K562 (cell line): ENCODE data around the gene SH2D7. TPM values are rescaled to one million over a fixed set of nuclear protein-coding genes. Genes with fewer than 3 reads are reported as not detected.

Experiments used
- ESRRA ChIP-seq: fragments of 450-650 bp; IDR thresholded peaks from 2 replicates; pipeline ENCODE4 v1.6.1; 2014; ENCODE audit warnings: low read depth, mild to moderate bottlenecking, moderate library complexity, borderline replicate concordance
- KDM2B ChIP-seq: fragments of 250-450 bp; sonication (Bioruptor Pico); IDR thresholded peaks from 2 replicates; pipeline ENCODE4 v1.8.0; 2021; ENCODE audit warnings: mild to moderate bottlenecking, moderate library complexity
- MTA3 ChIP-seq: fragments of 450-650 bp; formaldehyde crosslinking; IDR thresholded peaks from 2 replicates; pipeline ENCODE4 v1.6.1; 2017; ENCODE audit warnings: mild to moderate bottlenecking, borderline replicate concordance
- PHF8 ChIP-seq: fragments of 200-600 bp; sonication (generic); IDR thresholded peaks from 2 replicates; pipeline ENCODE4 v1.6.1; 2012; ENCODE audit warnings: mixed run types, mild to moderate bottlenecking, inconsistent platforms, low read length, moderate library complexity, borderline replicate concordance
- RHOXF2B ChIP-seq: fragments of 250-450 bp; sonication (Bioruptor Pico); conservative IDR thresholded peaks from 2 replicates; pipeline ENCODE4 v1.5.1; 2021
- TRIM24 ChIP-seq, 2 experiments: fragments of 450-650 bp; IDR thresholded peaks; 2 replicates each; pipeline ENCODE4 v1.6.1; 2016
- YY1 ChIP-seq, 3 experiments: IDR thresholded peaks; 2 replicates each; pipeline ENCODE4 v1.6.1; 2011; ENCODE audit warnings: low read length in 2 of 3, mild to moderate bottlenecking in 2 of 3, moderate library complexity in 2 of 3, borderline replicate concordance in 1 of 3, control low read depth in 1 of 3, low read depth in 1 of 3; ENCODE audit not compliant: insufficient read depth in 3 of 3, insufficient replicate concordance in 2 of 3, control insufficient read depth in 1 of 3, insufficient read length in 1 of 3; ENCODE audit errors: extremely low read depth in 1 of 3
- ZBTB7A ChIP-seq: IDR thresholded peaks from 2 replicates; pipeline ENCODE4 v1.6.1; 2011; ENCODE audit warnings: low read depth, mild to moderate bottlenecking, low read length, moderate library complexity, borderline replicate concordance; ENCODE audit not compliant: control insufficient read depth
- ZNF316 ChIP-seq: fragments of 450-650 bp; IDR thresholded peaks from 2 replicates; pipeline ENCODE4 v1.6.1; 2016
- ZNF695 ChIP-seq: fragments of 450-650 bp; formaldehyde crosslinking; IDR thresholded peaks from 2 replicates; pipeline ENCODE4 v1.4.0; 2020; ENCODE audit warnings: mild to moderate bottlenecking, moderate library complexity
- polyA plus RNA-seq, 8 experiments: library from polyadenylated mRNA; depleted of rRNA in 4 of 8; stranded (reverse) in 5 of 8; unstranded in 3 of 8; fragments of >200 nt; fragmentation: Nextera tagmentation in 2 of 8; fragmentation: Illumina TruSeq in 1 of 8; extraction: Ambion mirVana in 2 of 8; extraction: Trizol in 1 of 8; gene quantifications; 2 replicates each; pipeline versions ENCODE4 v1.2.1 to v1.2.3, GENCODE V29; 2011 to 2014; ENCODE audit warnings: inconsistent platforms in 1 of 8, missing spikeins in 1 of 8
- total RNA-seq, 7 experiments: library from RNA; depleted of rRNA in 6 of 7; stranded (reverse); fragments of >200 nt in 6 of 7; fragmentation: Illumina TruSeq in 2 of 7; extraction: Trizol in 2 of 7; gene quantifications; 2 replicates each; pipeline versions ENCODE4 v1.2.1 to v1.2.3, GENCODE V29; 2011 to 2021; ENCODE audit warnings: low replicate concordance in 1 of 7
- TF ChIP-seq, protein P1 (sequence below): sonication (generic); formaldehyde crosslinking; IDR thresholded peaks from 2 replicates; pipeline ENCODE4 v1.8.1; 2023; ENCODE audit warnings: mild to moderate bottlenecking, missing genetic modification reagents, moderate library complexity
- TF ChIP-seq, protein P2 (sequence below), 2 experiments: IDR thresholded peaks; 2 replicates each; pipeline ENCODE4 v1.6.1; 2011; ENCODE audit warnings: borderline replicate concordance in 1 of 2, control low read depth in 1 of 2, low read depth in 1 of 2, low read length in 1 of 2, mild to moderate bottlenecking in 1 of 2, mixed read lengths in 1 of 2, moderate library complexity in 1 of 2; ENCODE audit not compliant: insufficient read depth in 1 of 2, insufficient read length in 1 of 2, poor library complexity in 1 of 2, severe bottlenecking in 1 of 2; ENCODE audit errors: extremely low read depth in 1 of 2
- TF ChIP-seq, protein P3 (sequence below): fragments of 450-650 bp; formaldehyde crosslinking; IDR thresholded peaks from 2 replicates; pipeline ENCODE4 v1.4.0; 2022; ENCODE audit warnings: mild to moderate bottlenecking, moderate library complexity
- TF ChIP-seq, protein P4 (sequence below): sonication (generic); formaldehyde crosslinking; IDR thresholded peaks from 2 replicates; pipeline ENCODE4 v1.8.0; 2022; ENCODE audit warnings: mild to moderate bottlenecking, missing genetic modification reagents
- TF ChIP-seq, protein P5 (sequence below), 2 experiments: fragments of 200-800 bp in 1 of 2; sonication (Bioruptor generic) in 1 of 2; sonication (generic) in 1 of 2; formaldehyde crosslinking in 1 of 2; IDR thresholded peaks in 1 of 2; conservative IDR thresholded peaks in 1 of 2; 2 replicates each; pipeline versions ENCODE4 v1.5.0 to v1.6.1; 2016 to 2020; ENCODE audit warnings: missing compliant biosample characterization in 1 of 2, missing genetic modification characterization in 1 of 2, missing genetic modification reagents in 1 of 2
- TF ChIP-seq, protein P6 (sequence below): fragments of 250-450 bp; sonication (Bioruptor Pico); IDR thresholded peaks from 2 replicates; pipeline ENCODE4 v1.8.0; 2022; ENCODE audit warnings: inconsistent platforms

The SH2D7 gene
- total and polyA plus RNA-seq, 9 of the 15 experiments (the other 6 are each of a cell fraction or from before 2014, with no cell fraction given) = not detected

DNA sequence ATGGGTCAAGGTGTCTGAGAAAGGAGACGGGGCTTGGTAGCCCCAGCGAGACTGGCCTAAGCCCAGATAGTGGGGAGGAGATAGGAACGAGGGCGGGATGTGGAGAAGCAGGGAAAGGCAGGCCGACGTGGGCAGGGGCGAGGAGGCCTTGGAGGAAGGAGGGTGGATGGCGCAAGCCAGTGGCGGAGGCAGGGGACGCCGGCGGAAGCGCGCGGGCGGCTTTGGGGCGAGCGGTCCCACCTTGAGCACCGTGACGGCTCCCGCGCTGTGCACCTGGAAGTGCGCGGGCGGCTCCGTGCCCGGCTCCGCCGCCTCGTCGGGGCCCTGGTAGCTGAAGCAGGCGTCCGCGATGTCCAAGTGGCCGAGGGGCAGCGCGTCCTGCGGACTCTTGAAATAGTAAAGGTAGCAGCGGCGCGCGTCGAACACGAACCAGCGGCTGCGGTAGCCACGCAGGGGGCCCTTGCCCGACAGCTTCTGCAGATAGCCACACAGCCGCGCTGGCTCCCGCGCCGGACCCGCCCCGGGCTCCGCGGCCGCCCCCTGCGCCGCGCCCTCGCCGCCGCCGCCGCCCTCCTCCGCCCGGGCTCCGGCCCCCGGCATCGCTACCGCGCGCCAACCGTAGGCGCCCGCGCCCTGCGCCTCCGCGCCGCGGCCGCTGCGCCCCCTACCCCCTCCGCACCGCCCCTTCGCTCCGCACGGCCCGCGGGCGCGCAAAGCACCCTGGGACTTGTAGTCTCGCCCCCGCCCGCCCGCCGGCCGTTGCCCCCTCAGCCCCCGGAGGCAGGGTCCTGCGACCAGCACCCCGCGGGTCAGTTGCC is 15.1 kb upstream of the SH2D7 start, which contains the start of gene TBC1D2B (continued):
- TF ChIP-seq ZNF695 (CRISPR knock-in tag) (no peak), ZBTB7A (peak; percentile 97), MTA3 (peak; percentile 52; the same call in 1 of the 2 replicates), PHF8 (peak; percentile 62; the same call in 1 of the 2 replicates), YY1 (IDR thresholded peaks at IDR 0.05; ENCODE audit: borderline replicate concordance in 1 of 3, control insufficient read depth in 1 of 3, extremely low read depth in 1 of 3, insufficient read depth in 3 of 3, insufficient read length in 1 of 3, insufficient replicate concordance in 2 of 3, low read depth in 1 of 3, low read length in 2 of 3) (peak in 2 of 3 experiments; percentile 29 to 49), RHOXF2B (CRISPR knock-in tag) (no peak), KDM2B (CRISPR knock-in tag) (peak; percentile 66; the same call in 1 of the 2 replicates), ZNF316 (no peak), TRIM24 (IDR thresholded peaks at IDR 0.05) (0 out of 4 replicates have a peak, but pooled peaks of 1 of the 2 experiments have one; percentile 10), ESRRA (no peak)
- TF ChIP-seq, protein P1, sequence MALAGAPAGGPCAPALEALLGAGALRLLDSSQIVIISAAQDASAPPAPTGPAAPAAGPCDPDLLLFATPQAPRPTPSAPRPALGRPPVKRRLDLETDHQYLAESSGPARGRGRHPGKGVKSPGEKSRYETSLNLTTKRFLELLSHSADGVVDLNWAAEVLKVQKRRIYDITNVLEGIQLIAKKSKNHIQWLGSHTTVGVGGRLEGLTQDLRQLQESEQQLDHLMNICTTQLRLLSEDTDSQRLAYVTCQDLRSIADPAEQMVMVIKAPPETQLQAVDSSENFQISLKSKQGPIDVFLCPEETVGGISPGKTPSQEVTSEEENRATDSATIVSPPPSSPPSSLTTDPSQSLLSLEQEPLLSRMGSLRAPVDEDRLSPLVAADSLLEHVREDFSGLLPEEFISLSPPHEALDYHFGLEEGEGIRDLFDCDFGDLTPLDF = no peak
- TF ChIP-seq, protein P2, sequence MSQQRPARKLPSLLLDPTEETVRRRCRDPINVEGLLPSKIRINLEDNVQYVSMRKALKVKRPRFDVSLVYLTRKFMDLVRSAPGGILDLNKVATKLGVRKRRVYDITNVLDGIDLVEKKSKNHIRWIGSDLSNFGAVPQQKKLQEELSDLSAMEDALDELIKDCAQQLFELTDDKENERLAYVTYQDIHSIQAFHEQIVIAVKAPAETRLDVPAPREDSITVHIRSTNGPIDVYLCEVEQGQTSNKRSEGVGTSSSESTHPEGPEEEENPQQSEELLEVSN (IDR thresholded peaks at IDR 0.05; ENCODE audit: borderline replicate concordance in 1 of 2, extremely low read depth in 1 of 2, insufficient read depth in 1 of 2, insufficient read length in 1 of 2, low read depth in 1 of 2, low read length in 1 of 2, poor library complexity in 1 of 2, severe bottlenecking in 1 of 2) = peak; percentile 50 to 70
- TF ChIP-seq, protein P3, sequence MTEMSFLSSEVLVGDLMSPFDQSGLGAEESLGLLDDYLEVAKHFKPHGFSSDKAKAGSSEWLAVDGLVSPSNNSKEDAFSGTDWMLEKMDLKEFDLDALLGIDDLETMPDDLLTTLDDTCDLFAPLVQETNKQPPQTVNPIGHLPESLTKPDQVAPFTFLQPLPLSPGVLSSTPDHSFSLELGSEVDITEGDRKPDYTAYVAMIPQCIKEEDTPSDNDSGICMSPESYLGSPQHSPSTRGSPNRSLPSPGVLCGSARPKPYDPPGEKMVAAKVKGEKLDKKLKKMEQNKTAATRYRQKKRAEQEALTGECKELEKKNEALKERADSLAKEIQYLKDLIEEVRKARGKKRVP (CRISPR knock-in tag) = no peak
- TF ChIP-seq, protein P4, sequence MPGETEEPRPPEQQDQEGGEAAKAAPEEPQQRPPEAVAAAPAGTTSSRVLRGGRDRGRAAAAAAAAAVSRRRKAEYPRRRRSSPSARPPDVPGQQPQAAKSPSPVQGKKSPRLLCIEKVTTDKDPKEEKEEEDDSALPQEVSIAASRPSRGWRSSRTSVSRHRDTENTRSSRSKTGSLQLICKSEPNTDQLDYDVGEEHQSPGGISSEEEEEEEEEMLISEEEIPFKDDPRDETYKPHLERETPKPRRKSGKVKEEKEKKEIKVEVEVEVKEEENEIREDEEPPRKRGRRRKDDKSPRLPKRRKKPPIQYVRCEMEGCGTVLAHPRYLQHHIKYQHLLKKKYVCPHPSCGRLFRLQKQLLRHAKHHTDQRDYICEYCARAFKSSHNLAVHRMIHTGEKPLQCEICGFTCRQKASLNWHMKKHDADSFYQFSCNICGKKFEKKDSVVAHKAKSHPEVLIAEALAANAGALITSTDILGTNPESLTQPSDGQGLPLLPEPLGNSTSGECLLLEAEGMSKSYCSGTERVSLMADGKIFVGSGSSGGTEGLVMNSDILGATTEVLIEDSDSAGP (CRISPR knock-in tag) = 0 out of 2 replicates have a peak, but pooled peaks have one; percentile 33
- TF ChIP-seq, protein P5, sequence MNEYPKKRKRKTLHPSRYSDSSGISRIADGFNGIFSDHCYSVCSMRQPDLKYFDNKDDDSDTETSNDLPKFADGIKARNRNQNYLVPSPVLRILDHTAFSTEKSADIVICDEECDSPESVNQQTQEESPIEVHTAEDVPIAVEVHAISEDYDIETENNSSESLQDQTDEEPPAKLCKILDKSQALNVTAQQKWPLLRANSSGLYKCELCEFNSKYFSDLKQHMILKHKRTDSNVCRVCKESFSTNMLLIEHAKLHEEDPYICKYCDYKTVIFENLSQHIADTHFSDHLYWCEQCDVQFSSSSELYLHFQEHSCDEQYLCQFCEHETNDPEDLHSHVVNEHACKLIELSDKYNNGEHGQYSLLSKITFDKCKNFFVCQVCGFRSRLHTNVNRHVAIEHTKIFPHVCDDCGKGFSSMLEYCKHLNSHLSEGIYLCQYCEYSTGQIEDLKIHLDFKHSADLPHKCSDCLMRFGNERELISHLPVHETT (CRISPR knock-in tag; conservative IDR thresholded peaks at IDR 0.05 in 1 of 2, IDR thresholded peaks at IDR 0.05 in 1 of 2) = peak in 1 of 2 experiments; percentile 83; a peak in 1 of 4 replicates
- TF ChIP-seq, protein P6, sequence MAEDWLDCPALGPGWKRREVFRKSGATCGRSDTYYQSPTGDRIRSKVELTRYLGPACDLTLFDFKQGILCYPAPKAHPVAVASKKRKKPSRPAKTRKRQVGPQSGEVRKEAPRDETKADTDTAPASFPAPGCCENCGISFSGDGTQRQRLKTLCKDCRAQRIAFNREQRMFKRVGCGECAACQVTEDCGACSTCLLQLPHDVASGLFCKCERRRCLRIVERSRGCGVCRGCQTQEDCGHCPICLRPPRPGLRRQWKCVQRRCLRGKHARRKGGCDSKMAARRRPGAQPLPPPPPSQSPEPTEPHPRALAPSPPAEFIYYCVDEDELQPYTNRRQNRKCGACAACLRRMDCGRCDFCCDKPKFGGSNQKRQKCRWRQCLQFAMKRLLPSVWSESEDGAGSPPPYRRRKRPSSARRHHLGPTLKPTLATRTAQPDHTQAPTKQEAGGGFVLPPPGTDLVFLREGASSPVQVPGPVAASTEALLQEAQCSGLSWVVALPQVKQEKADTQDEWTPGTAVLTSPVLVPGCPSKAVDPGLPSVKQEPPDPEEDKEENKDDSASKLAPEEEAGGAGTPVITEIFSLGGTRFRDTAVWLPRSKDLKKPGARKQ (CRISPR knock-in tag) = no peak
